ENCODE measurements around the gene MAEA.
"Not testable (repeated sequence)": the region's sequence is repeated elsewhere in the genome, so short reads cannot be mapped to it uniquely, and the experiment has no call there.

The MAEA gene

GRCh38 chr4:1285151-1285789, 4.4 kb upstream of the MAEA start:
- DNase-seq: no peak

- DNase-seq: peak; percentile 52
Measured at GRCh38 chr4:1285790-1286553, 3.7 kb upstream of the MAEA start.

GRCh38 chr4:1288786-1289185, 905 bp upstream of the MAEA start:
- no peak for DNase-seq

GRCh38 chr4:1290165-1290977, 680 bp downstream of the MAEA start:
- no peak for DNase-seq

- no peak for DNase-seq
Measured at GRCh38 chr4:1291091-1291490, 1.4 kb downstream of the MAEA start.

- no peak for DNase-seq
Measured at GRCh38 chr4:1291996-1292702, 2.5 kb downstream of the MAEA start.

- DNase-seq: not testable (repeated sequence)
Measured at GRCh38 chr4:1292703-1293011, 3.0 kb downstream of the MAEA start.

GRCh38 chr4:1293531-1293941, 3.8 kb downstream of the MAEA start:
- no peak for DNase-seq

- no peak for DNase-seq
Measured at GRCh38 chr4:1293991-1294390, 4.3 kb downstream of the MAEA start.

- no peak for DNase-seq
Measured at GRCh38 chr4:1294424-1294823, 4.7 kb downstream of the MAEA start.

GRCh38 chr4:1294891-1295290, 5.2 kb downstream of the MAEA start:
- no peak for DNase-seq

- no peak for DNase-seq
Measured at GRCh38 chr4:1295405-1296055, 5.8 kb downstream of the MAEA start.

GRCh38 chr4:1296324-1297022, 6.8 kb downstream of the MAEA start:
- DNase-seq: no peak

- DNase-seq: no peak
Measured at GRCh38 chr4:1297023-1297395, 7.3 kb downstream of the MAEA start.

GRCh38 chr4:1297456-1298325, 8.0 kb downstream of the MAEA start:
- DNase-seq: no peak

GRCh38 chr4:1298461-1298860, 8.8 kb downstream of the MAEA start:
- no peak for DNase-seq

- no peak for DNase-seq
Measured at GRCh38 chr4:1299301-1299860, 9.7 kb downstream of the MAEA start.

GRCh38 chr4:1300466-1301455, 11.1 kb downstream of the MAEA start:
- DNase-seq: no peak

GRCh38 chr4:1302159-1302558, 12.5 kb downstream of the MAEA start:
- no peak for DNase-seq

Data from NK-92 treated with Interleukin-12 subunit alpha and Interleukin-12 subunit beta, amount 100 ng/mL, for 24 hours (cell line).